Measurements from ENCODE around the gene SLC26A6.

The SLC26A6 gene

DNA sequence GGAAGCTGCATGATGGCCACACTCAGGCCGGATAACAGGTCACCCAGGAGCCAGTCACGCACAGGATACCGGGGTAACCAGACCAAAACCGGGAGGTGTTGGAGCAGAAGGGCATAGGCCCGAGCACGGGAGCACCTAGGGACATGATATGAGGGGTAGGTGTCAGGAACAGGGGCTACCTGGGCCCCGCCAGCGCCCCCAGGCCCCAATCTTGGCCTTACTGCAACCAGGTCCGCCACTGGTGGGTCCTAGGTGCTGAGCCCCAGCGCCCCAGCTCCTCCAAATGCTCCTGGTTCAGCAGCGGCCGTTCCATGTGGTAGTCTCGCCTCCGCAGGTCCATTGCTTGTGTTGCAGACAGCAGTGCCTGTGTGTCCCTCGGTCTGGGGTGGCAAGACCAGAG, 2.0 kb downstream of the SLC26A6 start:
- Histone ChIP-seq H4K20me1 (ENCODE audit: insufficient read depth, low read length) (no peaks in the 10 kb centered on the region), H3K27ac (ENCODE audit: low read depth, low read length, poor library complexity, severe bottlenecking) (no peak overlapping the region), H3K4me2 (ENCODE audit: low read length) (no peak overlapping the region), H3K79me2 (ENCODE audit: insufficient read depth, low read length) (no peaks in the 10 kb centered on the region), H3K9me2 (ENCODE audit: low read depth, low read length) (no peaks in the 10 kb centered on the region), H3K4me3 (ENCODE audit: low read depth, low read length, poor library complexity, severe bottlenecking) (no peak overlapping the region), H3F3A (ENCODE audit: insufficient read depth, low read length) (no peaks in the 10 kb centered on the region), H3K27me3 (ENCODE audit: insufficient read depth, low read length) (no peaks in the 10 kb centered on the region), H3K36me3 (ENCODE audit: insufficient read depth, low read length) (peaks cover 45% of the 10 kb centered on the region), H3K4me1 (ENCODE audit: insufficient read depth, low read length, severe bottlenecking) (peaks cover 26% of the 10 kb centered on the region), H3K9ac (ENCODE audit: low read length) (no peak overlapping the region), H2AFZ (ENCODE audit: low read length) (no peak overlapping the region), H3K9me3 (ENCODE audit: low read length) (no peaks in the 10 kb centered on the region)
- no peak for TF ChIP-seq EZH2 (IDR thresholded peaks at IDR 0.05; ENCODE audit: borderline replicate concordance, low read length)
- TF ChIP-seq, protein P1, sequence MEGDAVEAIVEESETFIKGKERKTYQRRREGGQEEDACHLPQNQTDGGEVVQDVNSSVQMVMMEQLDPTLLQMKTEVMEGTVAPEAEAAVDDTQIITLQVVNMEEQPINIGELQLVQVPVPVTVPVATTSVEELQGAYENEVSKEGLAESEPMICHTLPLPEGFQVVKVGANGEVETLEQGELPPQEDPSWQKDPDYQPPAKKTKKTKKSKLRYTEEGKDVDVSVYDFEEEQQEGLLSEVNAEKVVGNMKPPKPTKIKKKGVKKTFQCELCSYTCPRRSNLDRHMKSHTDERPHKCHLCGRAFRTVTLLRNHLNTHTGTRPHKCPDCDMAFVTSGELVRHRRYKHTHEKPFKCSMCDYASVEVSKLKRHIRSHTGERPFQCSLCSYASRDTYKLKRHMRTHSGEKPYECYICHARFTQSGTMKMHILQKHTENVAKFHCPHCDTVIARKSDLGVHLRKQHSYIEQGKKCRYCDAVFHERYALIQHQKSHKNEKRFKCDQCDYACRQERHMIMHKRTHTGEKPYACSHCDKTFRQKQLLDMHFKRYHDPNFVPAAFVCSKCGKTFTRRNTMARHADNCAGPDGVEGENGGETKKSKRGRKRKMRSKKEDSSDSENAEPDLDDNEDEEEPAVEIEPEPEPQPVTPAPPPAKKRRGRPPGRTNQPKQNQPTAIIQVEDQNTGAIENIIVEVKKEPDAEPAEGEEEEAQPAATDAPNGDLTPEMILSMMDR (IDR thresholded peaks at IDR 0.05; ENCODE audit: low read length), result no peak

DNA sequence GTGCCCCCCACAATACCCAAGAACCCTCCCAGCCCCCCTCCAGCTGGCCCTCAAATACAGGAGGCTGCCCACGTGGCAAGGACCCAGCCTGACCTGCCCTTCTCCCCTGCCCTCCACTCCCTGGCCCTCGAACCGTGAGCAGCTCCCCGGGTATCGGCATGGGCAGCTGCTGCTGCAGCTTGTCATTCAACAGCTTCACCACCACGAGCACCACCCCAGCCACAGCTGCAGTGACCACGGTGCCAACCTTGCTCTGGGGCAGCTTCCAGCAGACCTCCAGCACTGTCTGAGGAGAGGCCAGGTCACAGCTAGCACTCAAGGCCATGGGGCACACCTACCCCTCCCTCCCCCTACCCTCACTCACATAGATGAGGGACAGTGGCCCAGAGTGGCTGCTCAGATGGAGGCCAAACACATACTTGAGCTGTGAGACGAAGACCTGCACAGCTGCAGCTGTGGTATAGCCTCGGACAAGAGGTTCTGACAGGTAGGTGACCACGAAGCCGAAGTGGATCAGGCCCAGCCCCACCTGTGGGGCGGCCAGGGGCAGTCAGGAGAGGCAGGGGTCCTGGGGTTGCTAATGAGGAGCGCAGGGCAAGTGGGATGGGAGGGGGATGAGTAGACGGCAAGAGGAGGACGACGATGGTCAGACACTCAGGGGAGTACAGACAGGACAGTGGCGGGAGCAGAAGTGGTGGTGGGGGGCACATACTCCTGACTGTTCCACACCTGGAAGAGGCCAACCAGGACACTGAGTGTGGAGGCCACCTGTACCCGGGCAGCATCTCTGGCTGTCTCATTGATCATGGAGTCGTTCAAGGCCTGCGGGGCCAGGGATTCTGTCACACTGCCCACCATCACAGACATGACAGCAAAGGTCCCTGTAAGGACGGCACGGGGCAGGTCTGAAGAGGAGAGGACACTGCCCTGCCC, 3.5 kb downstream of the SLC26A6 start:
- Histone ChIP-seq H3K9ac (ENCODE audit: low read length) (no peak overlapping the region), H4K20me1 (ENCODE audit: insufficient read depth, low read length) (no peaks in the 10 kb centered on the region), H2AFZ (ENCODE audit: low read length) (no peak overlapping the region), H3F3A (ENCODE audit: insufficient read depth, low read length) (no peaks in the 10 kb centered on the region), H3K4me3 (ENCODE audit: low read depth, low read length, poor library complexity, severe bottlenecking) (no peak overlapping the region), H3K79me2 (ENCODE audit: insufficient read depth, low read length) (no peaks in the 10 kb centered on the region), H3K27me3 (ENCODE audit: insufficient read depth, low read length) (no peaks in the 10 kb centered on the region), H3K9me2 (ENCODE audit: low read depth, low read length) (no peaks in the 10 kb centered on the region), H3K9me3 (ENCODE audit: low read length) (no peaks in the 10 kb centered on the region), H3K4me2 (ENCODE audit: low read length) (no peak overlapping the region), H3K36me3 (ENCODE audit: insufficient read depth, low read length) (peaks cover 59% of the 10 kb centered on the region), H3K27ac (ENCODE audit: low read depth, low read length, poor library complexity, severe bottlenecking) (no peak overlapping the region), H3K4me1 (ENCODE audit: insufficient read depth, low read length, severe bottlenecking) (peaks cover 20% of the 10 kb centered on the region)
- TF ChIP-seq EZH2 (IDR thresholded peaks at IDR 0.05; ENCODE audit: borderline replicate concordance, low read length), result no peak
- TF ChIP-seq, protein P1 (IDR thresholded peaks at IDR 0.05; ENCODE audit: low read length), result no peak

GRCh38 chr3:48630833-48631232, 4.4 kb downstream of the SLC26A6 start:
- Histone ChIP-seq H3K4me2 (ENCODE audit: low read length) (no peak overlapping the region), H3K9me3 (ENCODE audit: low read length) (no peaks in the 10 kb centered on the region), H3K27me3 (ENCODE audit: insufficient read depth, low read length) (no peaks in the 10 kb centered on the region), H3K27ac (ENCODE audit: low read depth, low read length, poor library complexity, severe bottlenecking) (no peak overlapping the region), H4K20me1 (ENCODE audit: insufficient read depth, low read length) (no peaks in the 10 kb centered on the region), H3K36me3 (ENCODE audit: insufficient read depth, low read length) (peaks cover 67% of the 10 kb centered on the region), H3K9ac (ENCODE audit: low read length) (no peak overlapping the region), H2AFZ (ENCODE audit: low read length) (no peak overlapping the region), H3K9me2 (ENCODE audit: low read depth, low read length) (no peaks in the 10 kb centered on the region), H3F3A (ENCODE audit: insufficient read depth, low read length) (no peaks in the 10 kb centered on the region), H3K79me2 (ENCODE audit: insufficient read depth, low read length) (no peaks in the 10 kb centered on the region), H3K4me1 (ENCODE audit: insufficient read depth, low read length, severe bottlenecking) (peaks cover 10% of the 10 kb centered on the region), H3K4me3 (ENCODE audit: low read depth, low read length, poor library complexity, severe bottlenecking) (no peak overlapping the region)
- TF ChIP-seq EZH2 (IDR thresholded peaks at IDR 0.05; ENCODE audit: borderline replicate concordance, low read length), result no peak
- TF ChIP-seq, protein P1 (IDR thresholded peaks at IDR 0.05; ENCODE audit: low read length), result no peak

All from OCI-LY1 (cell line).